ENCODE results near the gene MCIDAS. TPM values are rescaled to one million over a fixed set of nuclear protein-coding genes. Genes with fewer than 3 reads are reported as not detected.

MCIDAS gene
- total RNA-seq, 1 experiment from 2014 or later = 6.4 TPM

GRCh38 chr5:55234121-55234700 lies 7.1 kb upstream of the MCIDAS start:
- Histone ChIP-seq H3K4me3 (replicated peaks in 1 of 2; ENCODE audit: low read depth in 1 of 2, low read length in 2 of 2) (peak overlapping the region; percentile 64 to 94), H3K79me2 (ENCODE audit: insufficient read depth, low read length) (no peaks in the 10 kb centered on the region), H3K36me3 (ENCODE audit: control insufficient read depth in 1 of 2, insufficient read depth in 2 of 2, low read length in 2 of 2) (no peaks in the 10 kb centered on the region), H3K4me2 (ENCODE audit: low read length) (peak overlapping the region; percentile 99), H3K27ac (ENCODE audit: low read depth, low read length) (peak overlapping the region; percentile 88), H2AFZ (ENCODE audit: low read depth, low read length, poor library complexity, severe bottlenecking) (peak overlapping the region; percentile 99), H4K20me1 (ENCODE audit: insufficient read depth) (no peaks in the 10 kb centered on the region), H3K9me3 (ENCODE audit: control insufficient read depth in 1 of 2, insufficient read depth in 1 of 2, low read depth in 1 of 2, low read length in 2 of 2) (no peaks in the 10 kb centered on the region), H3K9me2 (ENCODE audit: insufficient read depth) (no peaks in the 10 kb centered on the region), H3K27me3 (ENCODE audit: insufficient read depth, low read length) (no peaks in the 10 kb centered on the region), H3K4me1 (ENCODE audit: control insufficient read depth in 1 of 2, insufficient read depth in 2 of 2, low read length in 2 of 2) (peaks cover 10 to 28% of the 10 kb centered on the region in 2 experiments; a peak in 3 of 4 replicates), H3K9ac (ENCODE audit: low read length) (peak overlapping the region; percentile 88)
- POLR2A ChIA-PET = interaction anchor here (0.6 to 1.9 kb wide), 5 partner anchors 8 to 74 kb away, joined by 3 to 9 read pairs (median 4); partner anchors contain the start of genes DHX29 and MTREX
- ATAC-seq (peak; percentile 27), DNase-seq (ENCODE audit: low read depth, low spot score) (peak; percentile 12)
- RAD21 ChIA-PET (ENCODE audit: low non-redundant PET in 1 of 2, low total read pairs in 2 of 2, uncharacterized antibody in 2 of 2, unreplicated experiment in 2 of 2) = no interaction called here
- BruUV-seq (replicated peaks) = TSS peak; percentile 37
- CTCF ChIA-PET = interaction anchor here (1.0 to 2.5 kb wide), 2 partner anchors 47 to 62 kb away, joined by 3 to 14 read pairs; partner anchors contain the start of gene CDC20B
- TF ChIP-seq POLR2AphosphoS5 (IDR thresholded peaks at IDR 0.05; ENCODE audit: low read depth, low read length) (no peak), REST (IDR thresholded peaks at IDR 0.05; ENCODE audit: low read depth) (no peak), JUND (IDR thresholded peaks at IDR 0.05) (no peak), EGR1 (IDR thresholded peaks at IDR 0.05; ENCODE audit: low read depth) (no peak), SP1 (IDR thresholded peaks at IDR 0.05; ENCODE audit: low read depth) (no peak), ZBTB33 (IDR thresholded peaks at IDR 0.05; ENCODE audit: extremely low read depth, insufficient replicate concordance, low read length) (no peak), EZH2phosphoT487 (IDR thresholded peaks at IDR 0.05; ENCODE audit: borderline replicate concordance) (no peak), ATF3 (IDR thresholded peaks at IDR 0.05) (no peak)
- intact Hi-C loops (cut with micrococcal nuclease) = no loop called here

Measured in HCT116 (cell line).